ENCODE measurements around the gene JAK1.

GRCh38 chr1:64932962-64933295 is 33.4 kb downstream of the JAK1 start:
- TF ChIP-seq CTCF (conservative IDR thresholded peaks at IDR 0.05; ENCODE audit: low read depth in 2 of 2) (no peak), POLR2AphosphoS5 (IDR thresholded peaks at IDR 0.05; ENCODE audit: low read depth) (no peak), REST (IDR thresholded peaks at IDR 0.05; ENCODE audit: unreplicated experiment) (no peak), EZH2phosphoT487 (IDR thresholded peaks at IDR 0.05; ENCODE audit: unreplicated experiment) (no peak), CREB1 (CRISPR knock-in tag; IDR thresholded peaks at IDR 0.05; ENCODE audit: low read depth) (no peak), ZNF114 (CRISPR knock-in tag; IDR thresholded peaks at IDR 0.05) (no peak), EZH2 (IDR thresholded peaks at IDR 0.05; ENCODE audit: low read depth, unreplicated experiment) (no peak), NANOG (IDR thresholded peaks at IDR 0.05; ENCODE audit: borderline replicate concordance) (no peak), JUNB (IDR thresholded peaks at IDR 0.05; ENCODE audit: unreplicated experiment) (no peak), STAT1 (IDR thresholded peaks at IDR 0.05; ENCODE audit: unreplicated experiment) (no peak), ETS1 (IDR thresholded peaks at IDR 0.05) (no peak), ZNF331 (CRISPR knock-in tag; IDR thresholded peaks at IDR 0.05; ENCODE audit: low read depth) (no peak), ZNF462 (CRISPR knock-in tag; IDR thresholded peaks at IDR 0.05) (no peak)

Measured in GM23338 (cell line).